ENCODE data around the gene C18orf32. TPM values are rescaled to one million over a fixed set of nuclear protein-coding genes. Genes with fewer than 3 reads are reported as not detected.

Gene C18orf32
- total and polyA plus RNA-seq, 2 of the 13 experiments (the other 11 are each of a cell fraction or from before 2014, with no cell fraction given) = 17.6 to 20.6 TPM

- TF ChIP-seq, protein P1, sequence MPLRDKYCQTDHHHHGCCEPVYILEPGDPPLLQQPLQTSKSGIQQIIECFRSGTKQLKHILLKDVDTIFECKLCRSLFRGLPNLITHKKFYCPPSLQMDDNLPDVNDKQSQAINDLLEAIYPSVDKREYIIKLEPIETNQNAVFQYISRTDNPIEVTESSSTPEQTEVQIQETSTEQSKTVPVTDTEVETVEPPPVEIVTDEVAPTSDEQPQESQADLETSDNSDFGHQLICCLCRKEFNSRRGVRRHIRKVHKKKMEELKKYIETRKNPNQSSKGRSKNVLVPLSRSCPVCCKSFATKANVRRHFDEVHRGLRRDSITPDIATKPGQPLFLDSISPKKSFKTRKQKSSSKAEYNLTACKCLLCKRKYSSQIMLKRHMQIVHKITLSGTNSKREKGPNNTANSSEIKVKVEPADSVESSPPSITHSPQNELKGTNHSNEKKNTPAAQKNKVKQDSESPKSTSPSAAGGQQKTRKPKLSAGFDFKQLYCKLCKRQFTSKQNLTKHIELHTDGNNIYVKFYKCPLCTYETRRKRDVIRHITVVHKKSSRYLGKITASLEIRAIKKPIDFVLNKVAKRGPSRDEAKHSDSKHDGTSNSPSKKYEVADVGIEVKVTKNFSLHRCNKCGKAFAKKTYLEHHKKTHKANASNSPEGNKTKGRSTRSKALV (CRISPR knock-in tag; IDR thresholded peaks at IDR 0.05) = peak; percentile 22; the same call in 1 of the 2 replicates
- TF ChIP-seq, protein P2, sequence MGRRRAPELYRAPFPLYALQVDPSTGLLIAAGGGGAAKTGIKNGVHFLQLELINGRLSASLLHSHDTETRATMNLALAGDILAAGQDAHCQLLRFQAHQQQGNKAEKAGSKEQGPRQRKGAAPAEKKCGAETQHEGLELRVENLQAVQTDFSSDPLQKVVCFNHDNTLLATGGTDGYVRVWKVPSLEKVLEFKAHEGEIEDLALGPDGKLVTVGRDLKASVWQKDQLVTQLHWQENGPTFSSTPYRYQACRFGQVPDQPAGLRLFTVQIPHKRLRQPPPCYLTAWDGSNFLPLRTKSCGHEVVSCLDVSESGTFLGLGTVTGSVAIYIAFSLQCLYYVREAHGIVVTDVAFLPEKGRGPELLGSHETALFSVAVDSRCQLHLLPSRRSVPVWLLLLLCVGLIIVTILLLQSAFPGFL (CRISPR knock-in tag; IDR thresholded peaks at IDR 0.05) = no peak
- TF ChIP-seq ZNF354B (CRISPR knock-in tag; IDR thresholded peaks at IDR 0.05) (no peak), TBX3 (IDR thresholded peaks at IDR 0.05; ENCODE audit: borderline replicate concordance) (peak; percentile 37; the same call in 1 of the 2 replicates), ZNF276 (CRISPR knock-in tag; IDR thresholded peaks at IDR 0.05; ENCODE audit: low read depth) (no peak), KAT7 (CRISPR knock-in tag; IDR thresholded peaks at IDR 0.05; ENCODE audit: borderline replicate concordance) (peak; percentile 68; the same call in 1 of the 2 replicates), GATAD1 (CRISPR knock-in tag; IDR thresholded peaks at IDR 0.05) (peak; percentile 87), NFE2 (CRISPR knock-in tag; IDR thresholded peaks at IDR 0.05) (no peak), CREM (IDR thresholded peaks at IDR 0.05) (peak; percentile 73), CREM (CRISPR knock-in tag; IDR thresholded peaks at IDR 0.05) (no peak), TEAD3 (CRISPR knock-in tag; optimal IDR thresholded peaks at IDR 0.05; ENCODE audit: borderline replicate concordance) (peak; percentile 34), ZNF512 (CRISPR knock-in tag; IDR thresholded peaks at IDR 0.05) (no peak), ARNT2 (CRISPR knock-in tag; IDR thresholded peaks at IDR 0.05; ENCODE audit: low read depth) (peak; percentile 94), ARID2 (CRISPR knock-in tag; IDR thresholded peaks at IDR 0.05; ENCODE audit: borderline replicate concordance) (no peak), CBX5 (CRISPR knock-in tag; IDR thresholded peaks at IDR 0.05; ENCODE audit: borderline replicate concordance) (no peak), CHCHD3 (CRISPR knock-in tag; IDR thresholded peaks at IDR 0.05) (no peak), ZNF282 (IDR thresholded peaks at IDR 0.05; ENCODE audit: partially characterized antibody) (no peak), ZNF746 (CRISPR knock-in tag; IDR thresholded peaks at IDR 0.05) (no peak; the same call in 1 of the 2 replicates)
- TF ChIP-seq, protein P3, sequence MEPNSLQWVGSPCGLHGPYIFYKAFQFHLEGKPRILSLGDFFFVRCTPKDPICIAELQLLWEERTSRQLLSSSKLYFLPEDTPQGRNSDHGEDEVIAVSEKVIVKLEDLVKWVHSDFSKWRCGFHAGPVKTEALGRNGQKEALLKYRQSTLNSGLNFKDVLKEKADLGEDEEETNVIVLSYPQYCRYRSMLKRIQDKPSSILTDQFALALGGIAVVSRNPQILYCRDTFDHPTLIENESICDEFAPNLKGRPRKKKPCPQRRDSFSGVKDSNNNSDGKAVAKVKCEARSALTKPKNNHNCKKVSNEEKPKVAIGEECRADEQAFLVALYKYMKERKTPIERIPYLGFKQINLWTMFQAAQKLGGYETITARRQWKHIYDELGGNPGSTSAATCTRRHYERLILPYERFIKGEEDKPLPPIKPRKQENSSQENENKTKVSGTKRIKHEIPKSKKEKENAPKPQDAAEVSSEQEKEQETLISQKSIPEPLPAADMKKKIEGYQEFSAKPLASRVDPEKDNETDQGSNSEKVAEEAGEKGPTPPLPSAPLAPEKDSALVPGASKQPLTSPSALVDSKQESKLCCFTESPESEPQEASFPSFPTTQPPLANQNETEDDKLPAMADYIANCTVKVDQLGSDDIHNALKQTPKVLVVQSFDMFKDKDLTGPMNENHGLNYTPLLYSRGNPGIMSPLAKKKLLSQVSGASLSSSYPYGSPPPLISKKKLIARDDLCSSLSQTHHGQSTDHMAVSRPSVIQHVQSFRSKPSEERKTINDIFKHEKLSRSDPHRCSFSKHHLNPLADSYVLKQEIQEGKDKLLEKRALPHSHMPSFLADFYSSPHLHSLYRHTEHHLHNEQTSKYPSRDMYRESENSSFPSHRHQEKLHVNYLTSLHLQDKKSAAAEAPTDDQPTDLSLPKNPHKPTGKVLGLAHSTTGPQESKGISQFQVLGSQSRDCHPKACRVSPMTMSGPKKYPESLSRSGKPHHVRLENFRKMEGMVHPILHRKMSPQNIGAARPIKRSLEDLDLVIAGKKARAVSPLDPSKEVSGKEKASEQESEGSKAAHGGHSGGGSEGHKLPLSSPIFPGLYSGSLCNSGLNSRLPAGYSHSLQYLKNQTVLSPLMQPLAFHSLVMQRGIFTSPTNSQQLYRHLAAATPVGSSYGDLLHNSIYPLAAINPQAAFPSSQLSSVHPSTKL (CRISPR knock-in tag; IDR thresholded peaks at IDR 0.05) = no peak; the same call in none of the 2 replicates
Measured at GRCh38 chr18:49491857-49492693, 5.0 kb upstream of the C18orf32 start, which contains the start of gene RPL17 (continued).

Measured in HepG2 (cell line).